Activated T-helper 2 cell treated with anti-CD3 and anti-CD28 coated beads, Interferon-gamma antibody, Interleukin-2, Interleukin-4, amounts not matched to agents 10 μg/mL and 5 μg/mL and 100 μg/mL, durations not matched to agents 14 hours and 24 hours and 36 hours (primary cell): Measurements from ENCODE around the gene ALOXE3. TPM values are rescaled to one million over a fixed set of nuclear protein-coding genes. Genes with fewer than 3 reads are reported as not detected.

Experiments
- DNase-seq: peaks from one replicate; pipeline ENCODE4 v3.0.0; 2021; ENCODE audit warnings: low spot score
- H3K27ac Mint-ChIP-seq: one replicate; pipeline ENCODE4 v1.8.0; 2021; ENCODE audit warnings: mixed read lengths
- H3K27me3 Mint-ChIP-seq: one replicate; pipeline ENCODE4 v1.8.0; 2021; ENCODE audit warnings: low read depth, mixed read lengths
- H3K36me3 Mint-ChIP-seq: one replicate; pipeline ENCODE4 v1.8.0; 2021; ENCODE audit warnings: low read depth, mixed read lengths
- H3K4me1 Mint-ChIP-seq: one replicate; pipeline ENCODE4 v1.8.0; 2021; ENCODE audit warnings: low read depth, mixed read lengths
- H3K4me3 Mint-ChIP-seq: one replicate; pipeline ENCODE4 v1.8.0; 2021; ENCODE audit warnings: low read depth, mild to moderate bottlenecking, moderate library complexity, mixed read lengths
- H3K9me3 Mint-ChIP-seq: one replicate; pipeline ENCODE4 v1.8.0; 2021; ENCODE audit warnings: mixed read lengths
- intact Hi-C: fragments of 100-400 bp; cut with micrococcal nuclease; formaldehyde crosslinking; loops from one replicate; pipeline ENCODE4 v1.15.1; 2023
- total RNA-seq: library from RNA; stranded (reverse); gene quantifications from 2 replicates; pipeline ENCODE4 v1.2.3, GENCODE V29; 2022

Gene ALOXE3
- total RNA-seq, 1 donor from 2014 or later, result not detected

GRCh38 chr17:8105957-8106398, 12.3 kb downstream of the ALOXE3 start:
- no peak overlapping the region for H3K27ac Mint-ChIP-seq

DNA sequence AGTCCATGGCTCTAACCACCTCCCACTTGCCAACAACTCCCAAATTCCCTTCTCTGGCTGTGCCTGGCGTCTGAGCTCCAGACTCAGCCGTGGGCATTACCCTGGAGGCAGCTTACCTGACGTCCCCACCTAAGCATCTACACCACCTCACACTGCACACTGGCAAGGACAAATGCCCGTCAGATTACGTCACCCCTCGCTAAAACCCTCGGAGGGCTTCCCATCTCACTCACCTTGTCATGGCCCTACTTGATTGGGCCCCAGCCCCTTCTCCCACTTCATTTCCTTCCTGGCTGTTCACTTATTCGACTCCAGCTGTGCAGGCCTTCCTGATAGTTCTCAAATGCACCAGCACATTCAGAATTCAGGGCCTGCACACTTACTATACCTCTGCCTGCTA, 13.4 kb downstream of the ALOXE3 start:
- H3K27me3 Mint-ChIP-seq, result peaks cover 7% of the 10 kb centered on the region

More at GRCh38 chr17:8105957-8106398, 12.3 kb downstream of the ALOXE3 start:
- no peak for DNase-seq
- Mint-ChIP-seq H3K4me3 (no peak overlapping the region), H3K9me3 (no peaks in the 10 kb centered on the region), H3K27me3 (peaks cover 12% of the 10 kb centered on the region), H3K36me3 (no peaks in the 10 kb centered on the region), H3K4me1 (peaks cover 2% of the 10 kb centered on the region)
- intact Hi-C loops, result no loop called here

GRCh38 chr17:8103549-8103948, 14.8 kb downstream of the ALOXE3 start:
- no peaks in the 10 kb centered on the region for H3K4me1 Mint-ChIP-seq
- no peak for DNase-seq
- peaks cover 7% of the 10 kb centered on the region for H3K27me3 Mint-ChIP-seq
- H3K4me3 Mint-ChIP-seq, result no peak overlapping the region
- H3K9me3 Mint-ChIP-seq, result no peaks in the 10 kb centered on the region
- no peaks in the 10 kb centered on the region for H3K36me3 Mint-ChIP-seq
- no peak overlapping the region for H3K27ac Mint-ChIP-seq
- intact Hi-C loops, result no loop called here

More for the DNA sequence above, 13.4 kb downstream of the ALOXE3 start:
- Mint-ChIP-seq H3K9me3 (no peaks in the 10 kb centered on the region), H3K36me3 (no peaks in the 10 kb centered on the region), H3K27ac (no peak overlapping the region), H3K4me3 (no peak overlapping the region), H3K4me1 (no peaks in the 10 kb centered on the region)
- no peak for DNase-seq
- intact Hi-C loops, result no loop called here

GRCh38 chr17:8101721-8102120, 16.6 kb downstream of the ALOXE3 start:
- Mint-ChIP-seq H3K4me3 (no peak overlapping the region), H3K9me3 (no peaks in the 10 kb centered on the region), H3K27me3 (peaks cover 9% of the 10 kb centered on the region), H3K36me3 (no peaks in the 10 kb centered on the region), H3K27ac (no peak overlapping the region), H3K4me1 (no peaks in the 10 kb centered on the region)
- intact Hi-C loops, result no loop called here
- DNase-seq, result no peak

- H3K4me3 Mint-ChIP-seq, result no peak overlapping the region
Observed at GRCh38 chr17:8100763-8101162, 17.6 kb downstream of the ALOXE3 start.

DNA sequence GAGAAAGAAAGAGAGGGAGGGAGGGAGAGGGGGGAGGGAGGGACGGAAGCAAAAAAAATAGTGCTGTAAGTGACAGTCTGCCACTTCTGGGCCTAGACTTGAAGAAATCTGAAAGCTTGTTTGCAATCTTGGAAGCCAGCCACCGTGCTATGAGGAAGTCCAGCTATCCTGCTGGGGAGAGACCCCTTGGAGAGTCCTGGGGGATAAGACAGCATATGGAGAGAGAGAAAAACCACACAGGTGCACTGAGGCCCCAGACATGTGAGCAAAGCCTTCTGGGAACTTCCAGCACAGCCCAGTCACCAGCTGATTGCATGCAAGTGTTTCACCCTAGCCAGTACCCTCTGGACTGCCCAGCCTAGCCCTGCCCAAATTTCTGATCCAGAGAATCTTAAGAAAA, 18.2 kb downstream of the ALOXE3 start:
- no peak overlapping the region for H3K27ac Mint-ChIP-seq
- no peak for DNase-seq
- no peak overlapping the region for H3K4me3 Mint-ChIP-seq
- H3K27me3 Mint-ChIP-seq, result peaks cover 15% of the 10 kb centered on the region
- H3K36me3 Mint-ChIP-seq, result no peaks in the 10 kb centered on the region
- intact Hi-C loops, result no loop called here
- no peaks in the 10 kb centered on the region for H3K4me1 Mint-ChIP-seq
- no peaks in the 10 kb centered on the region for H3K9me3 Mint-ChIP-seq

More at GRCh38 chr17:8100763-8101162, 17.6 kb downstream of the ALOXE3 start:
- DNase-seq, result no peak
- H3K27me3 Mint-ChIP-seq, result peaks cover 15% of the 10 kb centered on the region
- H3K9me3 Mint-ChIP-seq, result no peaks in the 10 kb centered on the region
- H3K4me1 Mint-ChIP-seq, result no peaks in the 10 kb centered on the region
- intact Hi-C loops, result no loop called here
- no peak overlapping the region for H3K27ac Mint-ChIP-seq
- no peaks in the 10 kb centered on the region for H3K36me3 Mint-ChIP-seq

GRCh38 chr17:8096541-8096940, 21.8 kb downstream of the ALOXE3 start:
- intact Hi-C loops, result no loop called here
- H3K36me3 Mint-ChIP-seq, result no peaks in the 10 kb centered on the region
- H3K9me3 Mint-ChIP-seq, result no peaks in the 10 kb centered on the region
- peaks cover 7% of the 10 kb centered on the region for H3K4me1 Mint-ChIP-seq
- no peak overlapping the region for H3K27ac Mint-ChIP-seq
- peaks cover 16% of the 10 kb centered on the region for H3K27me3 Mint-ChIP-seq
- H3K4me3 Mint-ChIP-seq, result no peak overlapping the region
- DNase-seq, result no peak

DNA sequence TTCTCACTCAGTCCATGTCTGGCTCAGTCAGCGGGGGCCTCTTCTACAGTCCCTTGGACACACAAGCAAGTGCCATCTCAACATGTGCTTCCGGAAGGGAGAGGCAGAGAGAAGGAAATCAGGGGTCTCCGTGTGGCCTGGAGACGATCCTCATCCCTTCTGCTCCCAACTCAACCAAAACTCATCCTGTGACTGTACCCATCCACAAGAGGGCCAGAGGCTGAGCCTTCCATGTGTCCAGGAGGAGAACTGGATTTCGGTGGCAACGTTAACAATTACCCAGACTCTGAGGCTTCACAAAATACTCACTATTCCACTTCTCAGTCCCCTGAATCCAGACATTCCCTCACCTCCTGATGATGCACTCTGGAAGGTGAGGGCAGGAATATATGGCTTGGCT, 23.0 kb downstream of the ALOXE3 start:
- Mint-ChIP-seq H3K27ac (no peak overlapping the region), H3K36me3 (no peaks in the 10 kb centered on the region), H3K27me3 (peaks cover 21% of the 10 kb centered on the region), H3K4me1 (peaks cover 7% of the 10 kb centered on the region), H3K9me3 (no peaks in the 10 kb centered on the region), H3K4me3 (no peak overlapping the region)
- DNase-seq, result no peak
- intact Hi-C loops, result no loop called here

DNA sequence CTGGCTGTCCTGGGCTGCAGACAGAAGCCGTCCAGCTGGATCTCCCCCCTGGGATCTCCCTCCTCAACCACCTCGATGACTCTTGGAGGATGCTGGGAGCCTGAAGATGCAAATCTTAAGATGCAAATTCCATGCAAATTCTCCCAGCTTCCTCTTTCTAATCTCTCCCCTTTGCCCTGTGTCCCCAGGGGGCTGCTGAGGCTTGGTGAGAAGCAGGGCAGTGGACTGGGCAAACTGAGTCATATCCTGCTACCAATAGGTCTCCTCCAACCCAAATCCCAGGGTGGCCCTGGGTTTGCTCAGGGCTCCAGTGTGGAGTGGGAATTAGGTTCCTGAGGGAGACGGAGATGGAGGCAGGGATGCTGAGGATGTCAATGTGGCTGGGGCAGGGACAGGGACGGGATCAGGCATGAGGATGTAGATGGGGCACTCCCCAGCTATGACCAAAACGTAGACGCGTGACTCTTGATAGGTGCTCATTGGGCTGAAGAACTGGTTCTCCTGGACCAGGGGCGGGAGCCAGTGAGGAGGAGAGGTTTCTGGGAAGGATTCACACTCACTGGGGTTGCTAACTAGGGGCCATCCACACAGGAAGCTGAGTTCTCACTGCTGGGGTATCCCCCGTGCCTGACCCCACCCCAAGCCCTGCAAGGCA, 27.2 kb downstream of the ALOXE3 start:
- H3K27ac Mint-ChIP-seq, result no peak overlapping the region
- H3K4me1 Mint-ChIP-seq, result peaks cover 7% of the 10 kb centered on the region
- no peaks in the 10 kb centered on the region for H3K36me3 Mint-ChIP-seq
- intact Hi-C loops, result no loop called here
- H3K27me3 Mint-ChIP-seq, result peaks cover 23% of the 10 kb centered on the region
- no peak for DNase-seq
- H3K4me3 Mint-ChIP-seq, result no peak overlapping the region
- H3K9me3 Mint-ChIP-seq, result no peaks in the 10 kb centered on the region

DNA sequence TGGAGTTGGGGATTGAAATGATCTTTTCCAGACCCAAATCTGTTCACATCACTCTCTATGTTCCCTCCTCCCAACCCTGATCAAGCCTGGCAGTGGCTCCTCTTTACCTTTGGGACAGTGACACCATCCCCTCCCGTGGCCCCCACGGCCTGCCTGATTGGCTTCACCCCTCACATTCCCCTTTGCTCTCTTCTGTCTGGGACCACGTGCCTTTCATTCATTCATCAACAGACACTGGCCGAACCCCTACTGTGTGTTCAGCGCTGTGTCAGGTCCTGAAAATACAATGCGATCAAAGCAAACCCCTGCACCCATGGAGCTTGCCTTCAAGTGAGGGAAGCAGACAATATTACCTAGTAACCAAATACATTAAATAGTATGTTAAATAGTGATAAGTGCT, 28.6 kb downstream of the ALOXE3 start:
- Mint-ChIP-seq H3K9me3 (no peaks in the 10 kb centered on the region), H3K27ac (no peak overlapping the region), H3K4me1 (peaks cover 5% of the 10 kb centered on the region), H3K4me3 (no peak overlapping the region), H3K27me3 (peaks cover 17% of the 10 kb centered on the region), H3K36me3 (no peaks in the 10 kb centered on the region)
- intact Hi-C loops, result loop anchor here (10.0 kb wide), 1 partner anchor 215 kb away; no protein-coding TSS in a partner anchor
- DNase-seq, result no peak

GRCh38 chr17:8087952-8088230, 30.4 kb downstream of the ALOXE3 start:
- DNase-seq, result no peak
- Mint-ChIP-seq H3K9me3 (no peaks in the 10 kb centered on the region), H3K36me3 (no peaks in the 10 kb centered on the region), H3K27ac (no peak overlapping the region), H3K4me3 (no peak overlapping the region), H3K4me1 (no peaks in the 10 kb centered on the region), H3K27me3 (peaks cover 15% of the 10 kb centered on the region)
- intact Hi-C loops, result loop anchor here (10.0 kb wide), 1 partner anchor 217 kb away; no protein-coding TSS in a partner anchor

- H3K4me3 Mint-ChIP-seq, result no peak within 1 kb of the TSS
- no peaks in the 10 kb centered on the region for H3K9me3 Mint-ChIP-seq
- DNase-seq, result no peak
- intact Hi-C loops, result loop anchor here (10.0 kb wide), 1 partner anchor 217 kb away; no protein-coding TSS in a partner anchor
- peaks cover 15% of the 10 kb centered on the region for H3K27me3 Mint-ChIP-seq
- no peaks in the 10 kb centered on the region for H3K4me1 Mint-ChIP-seq
- H3K27ac Mint-ChIP-seq, result no peak within 1 kb of the TSS
- no peaks in the 10 kb centered on the region for H3K36me3 Mint-ChIP-seq
Observed at GRCh38 chr17:8087075-8087951, 31.0 kb downstream of the ALOXE3 start, which contains the start of gene ALOX12B. Gene ALOX12B, minus strand, starts transcription at chr17:8087716. Its CDS starts 274 bp downstream, at chr17:8087442.

- H3K36me3 Mint-ChIP-seq, result no peaks in the 10 kb centered on the region
- intact Hi-C loops, result loop anchor here (10.0 kb wide), 1 partner anchor 221 kb away; no protein-coding TSS in a partner anchor
- DNase-seq, result no peak
Observed at GRCh38 chr17:8084250-8084649, 34.1 kb downstream of the ALOXE3 start.

More at GRCh38 chr17:8084250-8084649, 34.1 kb downstream of the ALOXE3 start:
- Mint-ChIP-seq H3K27ac (no peak overlapping the region), H3K4me3 (no peak overlapping the region), H3K9me3 (no peaks in the 10 kb centered on the region), H3K27me3 (peaks cover 7% of the 10 kb centered on the region), H3K4me1 (peaks cover 3% of the 10 kb centered on the region)
